Activated CD4-positive, alpha-beta T cell treated with anti-CD3 and anti-CD28 coated beads for 36 hours (primary cell): ENCODE results near the gene NECTIN4. TPM values are rescaled to one million over a fixed set of nuclear protein-coding genes. Genes with fewer than 3 reads are reported as not detected.

Source experiments
- ATAC-seq: fragments of 200-7000 bp; cut with Tn5 transposase; one replicate; pipeline ENCODE4 v1.10.0; 2021; ENCODE audit warnings: mild to moderate bottlenecking, moderate library complexity
- CTCF ChIA-PET: fragments of 350-600 bp; sonication (Branson Sonifier 250); formaldehyde crosslinking; loops from one replicate; lab custom pipeline; 2021; ENCODE audit warnings: antibody characterized with exemption; lab: Charles Lee
- POLR2A ChIA-PET: fragments of 350-600 bp; sonication (Branson Sonifier 250); formaldehyde crosslinking; loops from one replicate; lab custom pipeline; 2021; ENCODE audit warnings: antibody characterized with exemption, inconsistent platforms; lab: Charles Lee
- DNase-seq: peaks from one replicate; pipeline ENCODE4 v3.0.0-alpha.2; 2020
- H3K27ac Mint-ChIP-seq: one replicate; pipeline ENCODE4 v1.8.0; 2021; ENCODE audit warnings: mixed read lengths
- H3K27me3 Mint-ChIP-seq: one replicate; pipeline ENCODE4 v1.8.0; 2021; ENCODE audit warnings: mixed read lengths
- H3K36me3 Mint-ChIP-seq: one replicate; pipeline ENCODE4 v1.8.0; 2021; ENCODE audit warnings: low read depth, mixed read lengths
- H3K4me1 Mint-ChIP-seq: one replicate; pipeline ENCODE4 v1.8.0; 2021; ENCODE audit warnings: mixed read lengths
- H3K4me3 Mint-ChIP-seq: one replicate; pipeline ENCODE4 v1.8.0; 2021; ENCODE audit warnings: mild to moderate bottlenecking, moderate library complexity, mixed read lengths
- H3K9me3 Mint-ChIP-seq: one replicate; pipeline ENCODE4 v1.8.0; 2021; ENCODE audit warnings: low read depth, mixed read lengths
- intact Hi-C, 2 experiments: fragments of 100-400 bp; cut with DNase I in 1 of 2; cut with micrococcal nuclease in 1 of 2; formaldehyde crosslinking; loops; one replicate each; pipeline versions ENCODE4 v1.14.2 to v1.15.1; 2022 to 2024; cut with DNase I, micrococcal nuclease
- total RNA-seq, 2 experiments: library from RNA; stranded (reverse); gene quantifications; one replicate each; pipeline ENCODE4 v1.2.3, GENCODE V29; 2021

Gene NECTIN4
- total RNA-seq, 2 experiments from 2014 or later, result not detected

- Mint-ChIP-seq H3K27ac (no peak overlapping the region), H3K9me3 (no peaks in the 10 kb centered on the region), H3K36me3 (peaks cover 49% of the 10 kb centered on the region), H3K4me3 (no peak overlapping the region), H3K4me1 (peaks cover 61% of the 10 kb centered on the region), H3K27me3 (no peaks in the 10 kb centered on the region)
- intact Hi-C loops, result no loop called here
- ChIA-PET CTCF (interaction anchor here (0.8 to 2.0 kb wide), 7 partner anchors 15 to 110 kb away, joined by 3 to 11 read pairs (median 4); partner anchors contain the start of gene USF1), POLR2A (interaction anchor here (0.6 kb wide), 1 partner anchor 22 kb away, joined by 3 read pairs; the partner anchor contains the start of gene TSTD1)
- DNase-seq (no peak), ATAC-seq (no peak)
Observed at GRCh38 chr1:161061419-161061818, 27.9 kb downstream of the NECTIN4 start.

- DNase-seq (no peak), ATAC-seq (no peak)
- Mint-ChIP-seq H3K27ac (peak overlapping the region; percentile 75), H3K4me3 (no peak overlapping the region), H3K4me1 (peaks cover 55% of the 10 kb centered on the region), H3K9me3 (no peaks in the 10 kb centered on the region), H3K36me3 (peaks cover 56% of the 10 kb centered on the region), H3K27me3 (no peaks in the 10 kb centered on the region)
- intact Hi-C loops, result no loop called here
- POLR2A ChIA-PET, result interaction anchor here (1.3 kb wide), 1 partner anchor 13 kb away, joined by 10 read pairs; the partner anchor contains the start of gene USF1
- CTCF ChIA-PET, result interaction anchor here (0.9 to 1.6 kb wide), 8 partner anchors 9 to 39 kb away, joined by 3 to 7 read pairs (median 4); partner anchors contain the start of genes KLHDC9, TSTD1 and USF1
Observed at GRCh38 chr1:161059293-161059692, 30.1 kb downstream of the NECTIN4 start.

- Mint-ChIP-seq H3K4me3 (no peak overlapping the region), H3K36me3 (peaks cover 62% of the 10 kb centered on the region)
- intact Hi-C loops, result no loop called here
Observed at GRCh38 chr1:161054805-161055204, 34.6 kb downstream of the NECTIN4 start.

GRCh38 chr1:161054232-161054631 lies 35.1 kb downstream of the NECTIN4 start:
- peaks cover 62% of the 10 kb centered on the region for H3K36me3 Mint-ChIP-seq
- ChIA-PET POLR2A (no interaction called here), CTCF (interaction anchor here (0.8 to 2.4 kb wide), 9 partner anchors 8 to 57 kb away, joined by 3 to 15 read pairs (median 6); partner anchors contain the start of genes ARHGAP30, KLHDC9 and USF1)
- H3K4me1 Mint-ChIP-seq, result peaks cover 14% of the 10 kb centered on the region
- DNase-seq (no peak), ATAC-seq (no peak)
- no peak overlapping the region for H3K27ac Mint-ChIP-seq
- H3K27me3 Mint-ChIP-seq, result no peaks in the 10 kb centered on the region
- no peak overlapping the region for H3K4me3 Mint-ChIP-seq
- no peaks in the 10 kb centered on the region for H3K9me3 Mint-ChIP-seq
- intact Hi-C loops, result no loop called here

More at GRCh38 chr1:161054805-161055204, 34.6 kb downstream of the NECTIN4 start:
- peak; percentile 42 for DNase-seq
- peak; percentile 57 for ATAC-seq
- H3K27me3 Mint-ChIP-seq, result no peaks in the 10 kb centered on the region
- peaks cover 20% of the 10 kb centered on the region for H3K4me1 Mint-ChIP-seq
- POLR2A ChIA-PET, result no interaction called here
- H3K9me3 Mint-ChIP-seq, result no peaks in the 10 kb centered on the region
- CTCF ChIA-PET, result interaction anchor here (0.8 to 2.4 kb wide), 8 partner anchors 9 to 58 kb away, joined by 3 to 15 read pairs (median 6); partner anchors contain the start of genes ARHGAP30, KLHDC9 and USF1
- H3K27ac Mint-ChIP-seq, result no peak overlapping the region

GRCh38 chr1:161052899-161053298 lies 36.5 kb downstream of the NECTIN4 start:
- no peak for DNase-seq
- ChIA-PET CTCF (interaction anchor here (1.5 to 1.7 kb wide), 2 partner anchors 15 to 21 kb away, joined by 3 read pairs; no protein-coding TSS in a partner anchor), POLR2A (no interaction called here)
- Mint-ChIP-seq H3K27ac (no peak overlapping the region), H3K27me3 (no peaks in the 10 kb centered on the region), H3K9me3 (no peaks in the 10 kb centered on the region), H3K4me1 (peaks cover 12% of the 10 kb centered on the region), H3K36me3 (peaks cover 70% of the 10 kb centered on the region), H3K4me3 (no peak overlapping the region)
- intact Hi-C loops, result no loop called here
- no peak for ATAC-seq

- Mint-ChIP-seq H3K27ac (no peak overlapping the region), H3K27me3 (no peaks in the 10 kb centered on the region), H3K4me1 (peaks cover 11% of the 10 kb centered on the region), H3K4me3 (no peak overlapping the region), H3K36me3 (peaks cover 71% of the 10 kb centered on the region), H3K9me3 (no peaks in the 10 kb centered on the region)
- no peak for ATAC-seq
- intact Hi-C loops, result loop anchor here in 1 of 2 experiments (1.0 kb wide), 1 partner anchor 9 kb away; no protein-coding TSS in a partner anchor
- DNase-seq, result no peak
- ChIA-PET POLR2A (no interaction called here), CTCF (interaction anchor here (0.9 to 1.4 kb wide), 3 partner anchors 9 to 63 kb away, joined by 3 to 4 read pairs (median 4); partner anchors contain the start of gene TSTD1)
Observed at GRCh38 chr1:161051219-161051618, 38.1 kb downstream of the NECTIN4 start.

GRCh38 chr1:161048949-161049722 lies 40.2 kb downstream of the NECTIN4 start:
- peak overlapping the region; percentile 13 for H3K27ac Mint-ChIP-seq
- DNase-seq (no peak), ATAC-seq (no peak)
- H3K4me3 Mint-ChIP-seq, result no peak overlapping the region
- intact Hi-C loops, result loop anchor here (5.0 kb wide), 2 partner anchors 103 to 348 kb away; partner anchors contain the start of gene UFC1 (in 1 of the 2)
- H3K9me3 Mint-ChIP-seq, result no peaks in the 10 kb centered on the region
- peaks cover 59% of the 10 kb centered on the region for H3K36me3 Mint-ChIP-seq
- no peaks in the 10 kb centered on the region for H3K27me3 Mint-ChIP-seq
- CTCF ChIA-PET, result interaction anchor here (1.2 kb wide), 1 partner anchor 11 kb away, joined by 6 read pairs; no protein-coding TSS in a partner anchor
- peaks cover 14% of the 10 kb centered on the region for H3K4me1 Mint-ChIP-seq
- POLR2A ChIA-PET, result no interaction called here

- Mint-ChIP-seq H3K4me3 (peak overlapping the region; percentile 81), H3K36me3 (peaks cover 51% of the 10 kb centered on the region), H3K4me1 (peaks cover 23% of the 10 kb centered on the region), H3K27ac (peak overlapping the region; percentile 34), H3K9me3 (no peaks in the 10 kb centered on the region), H3K27me3 (no peaks in the 10 kb centered on the region)
- ATAC-seq (no peak), DNase-seq (no peak)
- CTCF ChIA-PET, result interaction anchor here (0.6 to 4.1 kb wide), 7 partner anchors 24 to 211 kb away, joined by 3 to 26 read pairs (median 3); partner anchors contain the start of gene PPOX
- POLR2A ChIA-PET, result interaction anchor here (0.6 to 1.4 kb wide), 5 partner anchors 9 to 50 kb away, joined by 3 to 5 read pairs (median 4); partner anchors contain the start of genes ARHGAP30, F11R and TSTD1
- intact Hi-C loops, result loop anchor here (5.0 kb wide), 2 partner anchors 105 to 350 kb away; partner anchors contain the start of gene UFC1 (in 1 of the 2)
Observed at GRCh38 chr1:161047436-161048420, 41.6 kb downstream of the NECTIN4 start.

- Mint-ChIP-seq H3K27ac (peak overlapping the region; percentile 99), H3K27me3 (no peaks in the 10 kb centered on the region), H3K4me1 (peaks cover 29% of the 10 kb centered on the region), H3K9me3 (no peaks in the 10 kb centered on the region), H3K4me3 (peak overlapping the region; percentile 81), H3K36me3 (peaks cover 51% of the 10 kb centered on the region)
- POLR2A ChIA-PET, result interaction anchor here (0.6 to 3.0 kb wide), 9 partner anchors 8 to 86 kb away, joined by 3 to 11 read pairs (median 5); partner anchors contain the start of genes ARHGAP30, DEDD, F11R and TSTD1
- no peak for DNase-seq
- intact Hi-C loops, result loop anchor here (1.0 to 5.0 kb wide), 7 partner anchors 8 to 351 kb away; partner anchors contain the start of genes DEDD (in 1 of the 2), TSTD1 (in 1 of the 2), UFC1 (in 1 of the 2) and USP21 (in 1 of the 2)
- ATAC-seq, result no peak
- CTCF ChIA-PET, result interaction anchor here (0.8 to 4.1 kb wide), 18 partner anchors 8 to 948 kb away, joined by 3 to 26 read pairs (median 6); partner anchors contain the start of genes F11R, PPOX and TOMM40L
Observed at GRCh38 chr1:161046605-161047228, 42.6 kb downstream of the NECTIN4 start.
